ENCODE data around the gene RUFY4.

RUFY4 gene

DNA sequence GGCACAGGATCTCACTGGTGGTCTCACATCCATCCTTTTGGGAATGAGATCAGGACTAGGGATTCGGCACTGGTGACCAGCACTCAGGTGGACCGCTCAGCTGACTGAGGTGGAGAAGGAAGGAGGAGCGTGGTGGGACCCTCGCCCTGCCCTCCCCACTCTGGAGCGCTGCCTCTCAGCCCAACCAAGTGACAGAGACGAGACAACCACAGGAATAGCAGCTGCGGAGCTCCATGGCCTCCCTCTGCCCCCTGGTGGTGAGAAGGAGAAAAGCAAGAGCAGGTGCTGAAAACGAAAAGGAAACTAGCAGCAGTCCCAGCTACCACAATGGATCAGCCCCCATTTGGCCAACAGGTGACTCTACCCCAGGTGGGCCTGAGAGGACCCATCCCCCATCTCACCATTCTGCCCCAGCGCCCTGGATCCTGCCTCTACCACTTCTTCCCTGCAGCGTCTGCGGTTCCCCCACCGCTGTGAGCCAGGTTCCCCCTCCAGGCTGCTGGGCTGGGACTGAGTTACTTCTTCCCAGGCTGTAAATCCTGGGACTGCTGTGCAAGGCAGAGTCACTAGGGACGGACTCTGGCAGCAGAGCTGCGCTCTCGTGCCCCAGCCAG, at the start of gene RUFY4:
RUFY4 (plus strand) TSS at position 533 of the 614 bp plus-strand sequence. CDS start 1,353 bp downstream, outside the sequence.
- DNase-seq = peak; percentile 67

DNA sequence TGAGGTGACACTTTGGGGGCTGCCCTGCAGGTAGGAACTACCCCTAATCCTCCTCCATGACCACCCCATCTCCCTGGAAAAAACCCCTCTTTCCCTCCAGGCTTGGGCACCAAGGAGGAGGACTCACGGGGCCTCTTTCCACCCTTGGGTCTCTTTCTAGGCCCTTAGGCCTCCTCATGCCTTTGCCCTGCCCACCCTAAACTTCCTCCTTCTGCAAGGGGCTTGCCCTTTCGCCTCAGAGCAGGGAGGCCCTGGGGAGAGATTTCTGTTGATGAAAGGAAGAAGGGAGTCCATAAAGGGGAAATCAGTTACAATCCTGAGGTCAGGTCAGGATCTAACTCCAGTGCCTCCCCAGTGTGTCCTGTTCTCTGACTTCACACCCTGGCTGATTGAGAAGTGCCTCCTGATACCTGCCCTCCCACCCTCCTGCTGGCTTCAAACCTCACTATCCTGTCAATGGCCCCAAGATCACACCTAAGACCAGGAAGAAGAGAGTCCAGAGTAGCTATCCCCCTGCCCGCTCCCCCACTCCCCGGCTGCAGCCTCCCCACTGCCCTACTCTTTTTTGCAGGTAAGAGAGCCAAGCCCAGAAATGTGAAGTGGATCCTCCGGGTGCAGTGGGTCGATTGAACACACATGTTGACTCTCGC, 49.5 kb upstream of the RUFY4 start:
- no peak for DNase-seq

DNA sequence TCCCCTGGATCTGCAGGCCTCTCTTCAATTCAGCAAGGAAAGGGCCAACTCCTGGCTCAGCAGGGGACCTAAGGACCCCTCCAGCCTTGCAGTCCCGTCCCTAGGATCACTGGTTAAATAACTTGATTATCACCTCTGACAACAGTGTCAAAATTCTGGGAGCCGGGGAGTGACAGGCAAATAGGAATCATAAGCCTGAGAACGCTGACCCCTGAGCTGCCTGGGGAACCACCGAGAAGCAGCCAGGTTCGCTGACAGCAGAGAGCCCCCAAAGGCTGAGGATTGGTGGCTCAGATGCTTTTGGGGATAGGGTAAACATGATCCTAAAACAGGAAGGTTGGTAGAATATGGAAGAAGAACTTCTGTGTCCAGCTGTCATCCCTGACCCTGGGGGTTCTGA, 48.8 kb upstream of the RUFY4 start:
- no peak for DNase-seq

DNA sequence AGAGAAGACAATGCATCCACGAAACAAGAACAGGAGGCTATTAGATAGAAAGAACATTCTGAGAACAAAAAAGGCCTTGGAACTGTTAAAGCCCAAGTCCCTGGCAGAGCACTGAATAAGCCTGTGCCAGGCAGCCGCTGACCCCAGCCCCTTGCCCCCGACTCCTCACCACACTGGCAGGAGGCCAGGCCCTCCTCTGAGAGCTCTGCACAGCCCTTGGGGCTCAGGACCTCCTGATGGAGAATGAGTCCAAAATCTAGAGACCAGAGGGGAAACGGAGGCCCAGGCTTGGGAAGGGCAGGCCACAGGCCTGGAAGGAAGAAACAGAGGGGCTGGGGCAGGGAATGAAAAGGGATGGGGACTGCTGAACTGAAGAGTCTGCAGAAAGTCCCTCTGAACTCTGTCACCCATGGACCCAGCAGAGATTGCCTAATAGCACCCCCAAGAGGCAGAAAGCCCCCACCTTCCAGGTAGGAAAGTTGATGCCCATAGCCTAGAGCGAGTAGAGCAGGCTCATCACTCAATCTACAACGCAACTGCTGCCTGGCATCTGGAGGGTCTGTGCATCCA, 48.0 kb upstream of the RUFY4 start:
- no peak for DNase-seq

DNA sequence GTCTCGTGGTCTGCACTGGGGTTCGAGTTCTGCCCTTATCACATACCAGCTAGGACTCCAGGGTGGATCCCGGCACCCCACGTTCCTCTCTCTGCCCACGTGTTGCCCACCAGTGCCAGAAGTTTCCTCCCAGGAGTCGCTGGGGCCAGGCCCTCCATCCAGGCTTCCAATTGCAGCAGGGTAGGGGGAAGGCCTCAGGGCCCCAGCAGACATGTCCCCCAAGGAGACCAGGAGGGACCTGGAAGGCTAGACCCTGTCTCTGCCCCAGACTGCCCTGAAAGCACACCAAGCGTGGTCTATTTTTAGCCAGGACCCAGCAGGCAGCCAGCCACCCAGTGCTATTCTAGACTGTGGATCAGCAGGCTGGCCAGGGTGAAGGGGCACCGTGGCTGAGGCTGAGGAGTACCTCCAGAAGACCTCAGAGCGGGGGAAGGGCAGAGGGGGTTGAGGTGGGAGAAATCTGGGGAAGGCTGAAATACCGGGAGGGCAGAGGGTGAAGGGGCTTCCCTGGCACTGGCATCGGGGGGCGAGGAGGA, 47.4 kb upstream of the RUFY4 start:
- DNase-seq = no peak

GRCh38 chr2:218022131-218022850, 46.8 kb upstream of the RUFY4 start:
- DNase-seq = no peak

DNA sequence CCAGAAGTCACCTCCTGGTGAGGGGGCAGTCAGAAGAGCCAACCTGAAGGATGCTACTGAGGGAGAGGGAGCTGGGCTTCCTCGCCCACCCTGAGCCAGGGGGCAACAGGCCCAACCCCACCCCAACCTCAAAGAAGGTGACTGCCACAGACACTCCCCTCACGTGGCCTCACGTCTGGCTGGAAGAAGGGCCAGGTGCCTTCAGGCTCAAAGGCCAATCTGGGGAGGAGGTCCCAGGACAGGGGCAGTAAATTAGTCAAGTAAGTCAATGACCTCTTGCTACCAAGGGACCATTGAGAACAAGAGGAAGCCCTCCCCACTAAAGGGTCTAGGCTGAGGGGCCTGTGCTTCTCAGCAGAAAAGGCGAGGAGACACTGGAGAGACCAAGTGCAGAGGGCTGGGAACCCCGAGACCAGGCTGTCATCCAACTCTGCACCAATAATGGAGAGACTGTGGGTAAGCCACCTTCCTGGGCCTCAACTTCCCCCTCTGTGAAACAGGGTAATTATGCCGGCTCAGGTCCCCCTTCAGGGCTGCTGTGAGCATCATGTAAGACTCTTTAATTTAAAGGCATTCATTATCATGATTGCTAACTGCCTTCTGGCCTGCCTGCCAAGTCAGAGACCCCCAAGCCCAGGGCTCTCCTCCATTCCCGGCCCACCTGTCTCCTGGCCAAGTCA, 46.1 kb upstream of the RUFY4 start:
- no peak for DNase-seq

DNA sequence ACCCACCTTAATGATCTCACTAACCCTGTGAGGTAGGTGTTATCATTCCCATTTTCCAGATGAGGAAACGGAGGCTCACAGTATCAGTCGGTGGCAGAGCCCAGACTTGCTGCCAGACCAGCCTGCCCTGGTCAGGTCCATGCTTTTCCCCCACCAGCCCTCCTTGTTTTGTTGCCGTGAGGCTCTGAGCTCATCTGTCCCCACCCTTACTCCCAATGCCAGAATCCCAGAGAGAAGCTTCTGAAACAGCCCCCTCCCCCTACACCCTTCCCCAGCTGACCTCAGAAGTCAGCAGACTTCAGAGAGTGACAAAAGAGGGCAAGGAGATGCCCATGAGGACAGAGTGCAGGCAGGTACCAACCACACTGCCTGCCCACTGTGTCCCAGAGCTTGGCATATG, 45.4 kb upstream of the RUFY4 start:
- no peak for DNase-seq

DNA sequence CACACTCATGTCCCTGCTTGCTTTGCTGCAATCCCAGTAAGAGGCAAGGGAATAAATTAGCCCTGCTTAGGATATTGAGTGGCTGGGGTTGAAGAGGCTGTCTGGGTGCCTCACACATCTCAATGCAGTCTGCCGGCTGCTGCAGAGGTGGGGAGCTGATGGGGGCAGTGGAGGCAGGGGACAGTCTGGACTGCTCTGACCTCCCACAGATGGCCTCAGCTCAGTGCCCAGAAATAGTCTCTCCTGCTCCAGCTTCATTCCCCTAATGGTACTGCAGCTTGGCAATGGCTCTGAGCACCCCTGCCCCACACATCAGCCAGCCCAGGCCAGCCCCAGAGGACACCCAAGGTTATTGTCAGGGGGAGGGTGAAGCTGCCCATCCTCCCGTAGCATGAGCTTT, 44.7 kb upstream of the RUFY4 start:
- no peak for DNase-seq

DNA sequence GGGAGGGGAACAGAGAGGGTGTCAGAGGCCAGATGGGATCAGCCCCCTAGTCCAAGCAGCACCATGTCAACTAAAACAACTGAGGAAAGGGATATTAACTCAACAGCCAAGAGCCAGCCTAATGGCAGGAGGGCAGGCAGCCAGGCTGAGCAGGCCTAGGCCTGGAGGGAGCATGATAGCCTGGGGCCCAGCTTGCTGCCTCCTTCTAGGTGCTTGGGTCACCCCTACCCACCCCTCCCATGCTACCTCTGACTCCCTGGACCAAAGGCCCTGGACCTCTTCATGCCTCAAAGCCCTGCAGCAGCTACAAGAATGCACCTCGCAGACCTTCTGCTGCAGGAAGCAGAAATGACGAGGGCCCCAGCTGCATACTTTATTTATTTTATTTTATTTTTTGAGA, 44.2 kb upstream of the RUFY4 start:
- DNase-seq = no peak

DNA sequence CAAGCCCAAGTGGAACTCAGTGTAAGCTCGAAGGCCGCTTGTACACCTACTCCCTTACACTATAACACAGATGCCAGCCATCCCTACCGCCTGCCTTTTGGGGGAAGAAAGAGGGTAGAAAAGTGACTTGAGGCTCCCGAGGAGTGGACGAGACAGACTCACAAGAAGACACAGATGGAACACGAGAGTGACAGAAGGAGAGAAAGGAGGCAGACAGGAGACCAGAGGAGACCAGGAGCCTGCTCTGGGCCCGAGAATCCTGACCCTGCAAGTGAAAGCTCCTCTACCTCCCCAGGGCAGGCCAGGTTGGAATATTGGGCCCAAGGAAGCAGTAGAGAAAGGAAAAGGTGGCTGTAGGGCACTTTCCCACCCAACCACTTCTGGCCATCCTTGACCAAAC, 42.8 kb upstream of the RUFY4 start:
- no peak for DNase-seq

DNA sequence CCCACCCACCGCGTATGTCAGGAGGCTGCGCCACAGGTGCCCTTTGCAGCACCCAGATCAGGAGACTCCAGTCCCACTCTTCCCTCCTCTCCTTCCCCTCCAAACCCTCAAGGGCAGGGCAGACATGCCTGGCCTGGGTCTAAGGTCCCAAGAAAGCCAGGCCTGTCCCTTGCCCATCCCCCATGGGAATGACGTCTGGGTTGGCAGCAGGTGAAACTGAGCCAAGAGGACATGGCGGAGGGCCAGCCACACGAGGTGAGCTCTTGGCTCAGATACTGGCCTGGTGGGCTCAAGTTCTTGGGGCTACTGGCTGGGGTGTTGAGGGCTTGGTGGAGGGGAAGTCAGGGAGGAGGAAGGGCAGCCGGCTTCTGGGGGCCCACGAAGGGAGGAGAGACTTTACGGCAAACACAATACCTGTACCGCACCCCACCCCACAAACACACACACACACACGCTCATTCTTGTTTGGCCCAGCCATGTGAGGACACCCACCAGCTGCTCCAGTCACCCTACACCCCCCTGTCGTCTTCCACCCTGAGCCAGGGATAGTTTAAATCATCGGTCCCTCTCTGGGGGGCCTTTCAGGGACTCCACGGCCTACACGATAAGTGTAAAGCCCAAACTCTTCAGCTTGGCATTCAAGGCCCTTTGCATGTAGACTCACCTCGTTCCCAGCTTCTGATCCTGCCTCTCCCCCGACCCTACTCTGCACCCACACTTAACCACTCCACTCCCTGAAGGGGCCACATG, 42.2 kb upstream of the RUFY4 start:
- no peak for DNase-seq

- DNase-seq = no peak
Measured at GRCh38 chr2:218027426-218028188, 41.4 kb upstream of the RUFY4 start.

DNA sequence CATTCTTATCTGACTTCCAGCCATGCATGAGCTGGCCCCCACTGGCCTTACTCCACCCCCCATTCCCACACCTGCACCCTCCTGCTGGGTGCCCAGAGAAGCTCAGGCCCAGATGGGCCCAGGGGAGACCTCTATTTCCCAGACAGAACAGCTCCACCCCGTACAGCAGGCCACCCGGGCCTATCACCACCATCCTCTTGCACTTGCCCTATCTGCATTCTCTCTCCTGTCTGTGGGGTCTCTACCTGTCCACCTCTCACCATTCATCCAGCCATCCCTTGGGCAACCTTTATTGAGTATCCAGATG, 40.9 kb upstream of the RUFY4 start:
- DNase-seq = no peak

DNA sequence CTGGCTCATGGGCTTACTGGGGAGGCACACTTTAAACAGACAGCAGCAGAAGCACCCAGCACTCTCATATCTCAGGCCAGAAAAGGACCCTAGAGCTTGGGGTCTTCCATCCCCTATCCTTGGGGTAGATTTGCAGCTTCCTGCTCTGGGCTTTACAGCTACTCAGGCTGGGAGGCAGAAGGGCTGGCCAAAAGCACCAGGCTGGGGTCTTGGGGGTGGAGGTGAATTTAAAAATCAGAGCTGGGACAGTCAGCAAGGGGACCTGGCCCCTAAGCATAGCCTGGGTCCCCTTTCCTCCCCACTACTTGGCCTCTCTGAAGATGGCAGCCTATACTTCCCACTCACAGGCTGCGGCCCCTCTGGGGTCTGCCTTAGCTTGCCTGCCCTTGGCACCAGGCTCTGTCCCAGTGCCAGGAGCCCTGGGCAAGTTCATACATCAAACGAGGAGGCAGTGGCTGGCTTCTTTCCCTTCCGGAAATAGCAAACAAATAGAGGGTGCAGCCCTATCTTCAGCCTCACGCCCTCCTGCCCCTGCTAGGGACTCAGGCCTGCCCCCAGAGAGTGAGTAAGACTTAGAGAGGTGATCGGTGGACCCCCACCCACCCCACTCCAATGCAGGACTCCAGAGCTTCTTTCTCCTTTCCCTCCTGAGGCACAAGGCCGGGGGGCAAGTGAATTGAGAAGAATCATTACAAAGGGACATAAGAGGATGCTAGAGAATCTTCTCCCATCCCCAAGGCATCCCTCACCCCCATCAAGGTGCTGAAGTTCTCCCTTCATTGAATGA, 40.3 kb upstream of the RUFY4 start:
- no peak for DNase-seq

GRCh38 chr2:218029366-218030360, 39.4 kb upstream of the RUFY4 start:
- no peak for DNase-seq

- DNase-seq = no peak
Measured at GRCh38 chr2:218030409-218031195, 38.5 kb upstream of the RUFY4 start.

GRCh38 chr2:218031261-218031660, 37.8 kb upstream of the RUFY4 start:
- DNase-seq = no peak

GRCh38 chr2:218031771-218032257, 37.2 kb upstream of the RUFY4 start:
- no peak for DNase-seq
